HG03060 (cell line): ENCODE data around the gene CFAP100.

ENCODE experiments used
- ATAC-seq: cut with Tn5 transposase; IDR thresholded peaks from one replicate; pipeline ENCODE4 v1.9.1; 2021; ENCODE audit warnings: low read depth, moderate number of reproducible peaks; ENCODE audit not compliant: unreplicated experiment

CFAP100 gene

GRCh38 chr3:126475413-126476114 is 80.9 kb downstream of the CFAP100 start, which contains the start of gene ZXDC:
ZXDC (minus strand) TSS chr3:126475891; CDS start chr3:126475865, 26 bp downstream.
- ATAC-seq: peak; percentile 47

DNA sequence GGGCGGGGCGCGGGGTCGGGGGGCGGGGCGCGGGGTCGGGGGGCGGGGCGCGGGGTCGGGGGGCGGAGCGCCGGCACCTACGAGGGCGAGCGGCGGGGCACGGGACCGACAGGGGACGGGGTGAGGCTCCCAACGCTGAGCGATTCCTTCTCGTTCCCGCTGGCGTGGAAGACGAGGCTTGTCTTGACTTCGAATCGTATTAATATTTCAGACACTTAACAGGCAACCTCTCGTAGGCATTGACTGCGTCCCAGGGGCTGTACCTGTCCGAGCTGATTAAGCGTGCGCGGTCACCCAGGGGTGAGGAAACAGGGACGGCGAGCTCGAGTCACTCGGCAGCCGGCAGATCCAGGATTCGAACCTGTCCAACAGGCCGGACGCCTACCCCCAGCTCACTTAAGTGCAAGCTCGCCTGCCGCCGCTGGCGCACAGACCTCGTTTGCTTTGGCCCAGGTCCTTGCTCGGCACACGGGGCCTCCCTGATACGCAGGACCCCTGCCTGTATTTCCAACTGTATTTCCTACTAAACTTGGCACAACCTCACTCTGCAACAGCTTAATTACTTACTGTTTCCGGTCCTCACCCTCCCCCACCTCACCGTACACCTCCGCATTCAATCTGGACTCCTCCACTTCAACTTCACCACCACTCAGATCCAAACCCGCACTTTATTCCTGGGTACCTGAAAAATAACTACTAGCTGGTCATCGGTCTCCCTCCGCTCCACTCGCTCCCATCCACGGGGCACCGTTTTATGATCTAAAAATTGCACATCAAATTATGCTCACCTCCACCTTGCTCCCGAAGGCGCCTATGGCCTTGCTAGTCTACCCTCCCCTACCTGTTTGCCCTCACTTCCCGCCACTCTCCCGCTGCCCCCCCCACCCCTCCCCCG is 81.7 kb downstream of the CFAP100 start:
- ATAC-seq: no peak

- no peak for ATAC-seq
Observed at GRCh38 chr3:126477061-126477380, 82.3 kb downstream of the CFAP100 start.

DNA sequence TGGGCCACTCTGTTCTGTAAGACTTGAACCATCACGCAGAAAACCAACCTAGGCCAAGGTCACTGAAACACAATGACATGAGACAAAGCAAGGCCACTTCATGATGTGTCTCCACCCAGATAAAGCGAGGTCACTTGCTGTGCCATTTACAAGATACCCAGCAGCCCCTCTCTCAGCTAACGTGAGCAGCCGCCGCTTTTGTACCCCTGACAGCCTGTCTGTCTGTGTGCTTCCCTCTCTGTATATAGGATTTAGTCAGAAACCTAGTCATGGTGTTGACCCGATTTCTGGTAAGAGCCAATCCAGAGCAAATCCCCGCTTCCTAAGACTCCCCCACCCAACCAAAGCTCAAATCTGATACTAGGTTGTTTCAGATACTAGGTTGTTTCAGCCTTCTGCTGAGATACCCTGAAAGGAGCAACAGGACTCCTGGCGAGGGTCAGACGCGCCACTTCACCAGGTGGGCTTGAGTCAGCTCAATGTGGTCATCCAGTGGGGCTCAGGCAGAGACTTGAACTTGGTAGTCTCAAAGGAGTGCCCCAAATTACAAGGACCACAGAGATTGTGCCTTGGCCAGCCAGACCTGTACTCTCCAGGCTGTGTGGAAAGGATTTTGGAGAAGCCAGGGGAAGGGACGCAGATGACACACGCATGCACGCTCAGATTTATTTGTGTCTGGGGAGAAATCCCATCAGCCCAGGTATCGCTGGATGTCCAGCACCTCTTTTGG is 84.0 kb downstream of the CFAP100 start:
- ATAC-seq: no peak

GRCh38 chr3:126479642-126480041 is 84.9 kb downstream of the CFAP100 start:
- ATAC-seq: no peak

- no peak for ATAC-seq
Observed at GRCh38 chr3:126480206-126480605, 85.5 kb downstream of the CFAP100 start.

DNA sequence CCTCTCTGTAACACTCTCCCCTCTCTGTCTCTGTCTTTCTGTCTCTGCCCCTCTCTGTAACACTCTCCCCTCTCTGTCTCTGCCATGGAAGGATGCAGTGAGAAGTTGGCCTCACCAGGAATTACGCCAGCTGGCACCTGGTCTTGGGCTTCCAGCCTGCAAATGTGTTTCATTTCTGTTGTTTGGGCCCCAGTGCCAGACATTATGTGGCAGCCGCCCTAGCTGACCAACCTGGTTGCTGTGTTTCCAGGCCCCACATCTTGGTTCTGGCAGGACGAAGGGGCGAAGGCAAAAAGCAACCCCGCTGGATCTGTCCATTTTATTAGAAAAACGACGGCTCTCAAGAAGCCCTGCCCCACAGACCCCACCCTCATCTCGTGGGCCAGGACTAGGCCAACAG is 86.2 kb downstream of the CFAP100 start:
- ATAC-seq: no peak

GRCh38 chr3:126481808-126482502 is 87.2 kb downstream of the CFAP100 start:
- no peak for ATAC-seq

GRCh38 chr3:126482503-126483255 is 88.0 kb downstream of the CFAP100 start:
- no peak for ATAC-seq

DNA sequence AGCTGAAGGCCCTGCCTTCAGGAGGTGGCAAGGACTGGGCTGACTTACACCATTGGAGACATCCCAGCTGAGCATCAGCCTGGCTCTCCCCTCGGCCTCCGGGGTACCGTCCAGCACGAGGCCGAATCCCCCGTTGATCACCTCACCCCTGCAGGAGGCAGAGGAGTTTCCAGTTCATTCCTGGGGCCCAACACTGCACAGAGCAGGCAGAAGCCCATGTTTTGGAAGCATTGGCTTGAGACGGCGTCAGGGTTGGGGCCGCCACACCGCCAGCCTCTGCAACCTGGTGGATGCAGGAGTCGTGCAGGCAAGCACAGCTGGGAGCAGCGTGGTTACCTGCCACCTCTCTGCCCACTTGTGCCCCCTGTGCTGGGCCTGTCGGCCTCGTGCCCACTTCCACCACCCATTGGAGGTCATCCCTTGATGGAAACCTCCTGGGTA is 88.6 kb downstream of the CFAP100 start:
- no peak for ATAC-seq

DNA sequence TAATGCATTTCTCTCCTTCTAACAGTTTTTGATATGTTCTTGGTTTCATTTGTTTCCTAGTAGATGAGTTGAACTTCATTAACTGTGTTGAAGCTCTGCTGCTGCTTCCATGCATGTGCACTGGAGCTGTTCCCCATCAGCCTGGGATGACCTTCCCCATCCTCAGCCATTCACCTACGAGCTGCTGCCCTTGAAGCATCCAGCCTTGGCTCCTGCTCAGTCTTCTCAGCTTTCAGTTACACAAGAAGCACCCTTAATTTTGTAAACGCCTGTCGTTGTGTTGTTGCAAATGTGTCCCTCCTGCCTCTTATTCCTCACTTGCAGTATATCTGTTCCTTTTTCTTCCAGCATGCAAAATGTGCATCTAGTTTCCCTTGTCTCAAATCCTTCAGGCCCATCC is 89.4 kb downstream of the CFAP100 start:
- ATAC-seq: no peak

DNA sequence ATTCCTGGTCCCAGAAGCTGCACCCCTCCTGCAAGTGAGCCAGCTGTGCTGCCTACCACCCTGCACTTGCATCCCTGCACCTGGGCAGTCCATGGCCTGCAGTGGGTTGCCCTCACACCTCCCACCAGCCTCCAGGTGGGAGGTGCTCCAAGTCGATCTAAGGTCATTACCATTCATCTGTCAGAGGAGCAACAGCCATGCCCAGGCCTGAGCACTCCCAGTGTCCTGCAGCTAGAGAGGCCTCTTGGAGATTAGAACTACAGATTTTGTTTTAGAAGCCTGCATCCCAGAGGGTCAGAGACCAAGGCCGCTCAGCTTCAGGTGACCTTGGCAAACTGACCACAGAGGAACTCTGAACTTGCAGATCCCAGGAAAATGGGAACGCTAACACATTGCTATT is 90.0 kb downstream of the CFAP100 start:
- no peak for ATAC-seq

DNA sequence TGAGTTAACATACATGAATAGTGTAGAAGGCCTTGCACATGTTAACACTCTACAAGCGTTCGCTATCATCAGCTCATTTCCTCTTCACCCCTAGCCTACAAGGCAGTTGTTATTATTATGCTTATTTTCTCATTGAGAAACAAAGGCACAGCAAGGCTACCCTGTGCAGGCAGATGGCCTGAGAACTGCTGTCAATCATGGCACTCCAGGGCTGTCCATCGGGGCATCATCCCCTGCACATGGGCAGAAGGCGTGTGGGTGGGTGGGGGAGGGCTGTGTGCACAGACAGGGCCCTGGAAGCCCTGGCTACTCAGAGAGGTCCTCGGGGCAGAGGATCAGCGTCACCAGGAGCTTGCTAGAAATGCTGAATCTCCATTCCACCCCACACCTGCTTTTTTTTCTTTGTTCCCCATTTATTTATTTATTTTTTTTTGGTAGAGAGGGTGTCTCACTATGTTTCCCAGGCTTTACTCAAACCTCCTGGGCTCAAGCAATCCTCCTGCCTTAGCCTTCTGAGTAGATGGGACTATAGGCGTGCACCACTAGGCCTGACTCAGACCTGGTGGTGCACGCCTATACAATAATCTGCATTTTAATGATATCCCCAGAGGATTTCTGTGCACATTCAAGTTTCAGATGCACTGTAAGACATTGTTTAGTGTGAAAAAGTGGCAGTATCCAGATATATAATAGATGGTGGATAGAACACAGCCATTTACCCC is 90.6 kb downstream of the CFAP100 start:
- no peak for ATAC-seq

DNA sequence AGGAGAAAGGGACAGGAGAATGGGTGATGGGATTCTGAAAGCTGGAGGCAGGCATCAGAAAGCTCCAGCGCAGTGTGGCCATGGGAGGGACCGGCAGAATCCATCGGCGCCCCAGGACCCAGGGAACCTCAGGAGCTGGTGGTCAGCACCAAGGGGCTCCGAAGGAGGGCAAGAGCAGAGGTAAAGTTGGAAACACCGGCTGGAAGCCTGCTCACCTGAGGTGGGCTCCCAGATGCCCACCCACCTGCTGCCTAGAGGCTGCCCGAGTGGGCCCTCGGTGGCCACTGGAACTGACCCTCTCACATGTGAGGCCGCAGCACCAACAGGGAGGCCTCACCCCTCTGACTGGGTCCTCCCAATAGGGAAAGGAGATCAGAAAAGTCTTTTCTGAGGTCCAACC is 91.2 kb downstream of the CFAP100 start:
- no peak for ATAC-seq
